NCI-H1436 (cell line): ENCODE results near the gene HMGXB4.

Experiments used
- DNase-seq: peaks from one replicate; lab custom pipeline; 2025; lab: John Stamatoyannopoulos, UW

Gene HMGXB4

GRCh38 chr22:35310556-35311550, 53.6 kb downstream of the HMGXB4 start:
- no peak for DNase-seq

- no peak for DNase-seq
Measured at GRCh38 chr22:35311551-35311999, 54.3 kb downstream of the HMGXB4 start.

DNA sequence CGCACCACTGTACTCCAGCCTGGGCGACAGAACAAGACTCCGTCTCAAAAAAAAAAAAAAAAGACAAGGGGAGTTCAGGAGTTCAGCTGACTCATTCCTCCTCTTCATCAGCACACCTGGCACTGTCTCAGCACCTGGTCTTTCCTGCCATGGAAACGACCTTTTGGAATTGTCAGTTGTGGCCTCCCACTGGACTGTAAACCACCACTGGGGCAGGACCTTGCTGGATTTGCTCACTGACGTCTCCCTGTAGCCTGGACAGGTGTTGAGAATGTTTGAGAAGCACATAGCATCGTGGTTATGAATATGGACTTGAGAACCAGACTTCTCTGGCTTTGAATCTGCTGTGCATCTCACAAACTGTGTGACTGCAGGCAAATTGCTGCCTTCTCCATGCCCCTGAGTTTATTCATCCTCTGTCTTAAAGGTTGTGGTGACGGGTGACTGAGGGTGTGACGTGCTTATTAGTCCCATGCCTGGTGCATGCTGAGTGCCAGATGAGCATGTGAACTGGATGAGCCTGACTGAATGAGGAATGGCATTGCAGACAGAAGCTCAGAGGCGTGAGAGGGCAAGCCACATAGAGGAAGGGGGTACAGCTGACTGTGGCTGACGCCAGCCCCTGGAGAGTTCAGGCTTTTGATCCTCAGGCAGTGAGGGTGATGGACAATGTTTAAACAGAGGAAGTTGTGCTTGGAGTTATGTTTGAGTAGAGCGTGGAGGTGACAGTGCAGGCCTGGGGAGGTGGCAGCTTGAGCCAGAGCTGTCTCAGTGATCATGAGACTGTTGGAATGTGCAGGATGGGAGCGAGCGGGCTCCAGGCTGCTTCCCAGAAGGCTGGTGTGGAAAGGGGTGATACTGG, 55.1 kb downstream of the HMGXB4 start:
- no peak for DNase-seq

DNA sequence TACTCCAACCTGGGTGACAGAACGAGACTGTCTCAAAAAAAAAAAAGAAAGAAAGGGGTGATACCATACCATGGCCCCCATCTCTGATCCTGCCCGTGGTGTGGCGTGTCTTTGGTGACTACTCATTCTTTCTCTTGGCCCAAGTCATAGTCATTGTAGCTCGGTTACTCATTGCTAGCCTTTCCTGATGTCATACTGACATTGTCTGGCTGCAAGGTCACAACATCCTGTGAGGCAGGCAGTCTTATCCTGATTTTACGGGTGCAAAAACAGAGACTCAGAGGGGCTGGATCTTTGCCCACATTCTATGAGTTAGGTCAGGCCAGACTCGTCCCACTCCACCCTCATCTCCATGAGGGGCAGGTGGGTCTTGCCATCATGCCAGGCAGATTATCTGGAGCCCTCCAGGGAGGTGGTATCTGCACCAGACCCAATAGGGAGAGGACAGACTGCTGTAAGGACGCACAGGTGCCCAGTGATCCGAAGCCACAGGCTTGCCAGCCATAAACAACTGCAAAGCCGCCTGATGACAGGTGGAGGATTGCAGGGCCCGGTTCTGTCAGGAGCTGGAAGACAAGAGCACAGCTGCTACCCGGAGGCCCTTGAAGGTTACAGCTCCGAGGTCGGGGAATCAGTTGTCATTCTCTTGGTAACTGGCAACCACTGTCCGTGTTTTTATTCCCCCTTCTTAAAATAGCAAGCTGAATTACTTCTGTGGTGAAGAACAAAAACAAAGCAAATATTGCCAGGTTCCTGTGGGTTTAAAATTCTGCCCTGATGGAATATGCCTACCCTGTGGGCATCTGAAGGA, 56.2 kb downstream of the HMGXB4 start:
- DNase-seq, result no peak

DNA sequence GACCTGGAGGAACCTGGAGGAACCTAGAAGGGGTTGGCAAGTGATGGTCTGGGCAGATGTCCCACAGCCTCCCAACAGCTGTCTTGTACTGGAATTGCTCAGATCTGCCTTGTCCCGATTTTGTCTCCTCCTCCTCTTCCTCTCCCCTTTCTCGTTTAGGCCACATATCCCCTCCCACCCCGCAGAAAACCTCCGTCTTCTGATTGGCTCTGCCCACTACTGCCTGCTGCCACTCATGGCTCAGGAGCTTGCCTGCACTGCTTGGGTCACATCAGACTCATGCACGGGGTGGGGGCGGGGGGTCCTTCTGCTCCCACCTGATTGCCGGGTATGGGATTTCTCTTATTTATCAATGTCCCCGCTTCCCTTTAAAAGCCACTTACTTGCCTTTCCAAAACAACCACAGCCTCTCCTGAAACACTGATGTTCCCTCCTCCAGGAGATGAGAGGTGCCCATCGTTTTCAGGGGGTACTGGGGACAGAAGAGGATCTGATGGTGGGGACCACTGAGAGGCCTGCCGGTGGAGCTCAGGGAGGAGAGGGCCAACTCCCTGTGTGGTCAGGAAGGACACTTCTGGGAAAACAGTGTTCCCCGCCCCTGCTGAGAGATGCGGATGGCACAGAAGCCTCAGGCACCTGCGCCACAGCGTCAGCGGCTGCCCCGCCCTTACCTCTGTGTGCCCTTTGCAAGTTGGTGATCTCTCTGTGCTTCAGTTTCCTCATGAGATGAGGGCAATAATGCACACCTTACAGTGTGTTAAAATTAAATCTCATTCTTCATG, 57.1 kb downstream of the HMGXB4 start:
- no peak for DNase-seq

DNA sequence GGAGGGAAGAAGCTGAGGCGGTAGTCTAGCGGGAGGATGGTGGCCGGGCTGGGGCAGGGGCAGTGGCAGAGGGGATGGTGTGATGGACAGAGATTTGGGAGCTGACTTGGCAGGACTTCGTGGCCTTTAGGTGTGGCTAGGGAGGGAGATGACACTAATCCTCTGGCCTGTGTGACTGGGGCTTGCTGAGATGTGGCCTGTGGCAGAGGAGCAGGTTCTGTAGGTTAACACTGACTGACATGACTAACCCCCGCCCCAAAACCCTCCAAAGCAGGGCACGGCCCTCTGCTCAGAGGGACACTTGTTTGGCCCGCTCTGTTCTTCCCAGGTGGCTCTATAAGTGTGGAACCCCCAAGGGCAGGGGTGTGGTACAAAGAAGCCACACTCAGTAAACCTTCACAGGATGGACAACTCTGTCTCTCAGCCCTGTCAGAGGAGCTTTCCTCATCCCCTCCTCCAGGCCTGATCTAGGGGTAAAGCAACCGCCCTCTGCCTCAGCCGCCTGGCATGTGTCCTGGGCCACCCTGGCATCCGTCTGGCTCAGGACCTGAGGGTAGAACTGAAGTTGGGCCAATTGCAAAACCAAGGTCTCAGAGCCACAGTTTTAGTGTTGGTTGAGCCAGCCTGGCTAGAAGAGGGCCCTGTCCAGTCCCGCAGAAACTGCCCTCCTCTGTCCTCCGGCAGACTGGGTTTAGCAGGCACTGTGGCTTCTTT, 58.0 kb downstream of the HMGXB4 start:
- no peak for DNase-seq

DNA sequence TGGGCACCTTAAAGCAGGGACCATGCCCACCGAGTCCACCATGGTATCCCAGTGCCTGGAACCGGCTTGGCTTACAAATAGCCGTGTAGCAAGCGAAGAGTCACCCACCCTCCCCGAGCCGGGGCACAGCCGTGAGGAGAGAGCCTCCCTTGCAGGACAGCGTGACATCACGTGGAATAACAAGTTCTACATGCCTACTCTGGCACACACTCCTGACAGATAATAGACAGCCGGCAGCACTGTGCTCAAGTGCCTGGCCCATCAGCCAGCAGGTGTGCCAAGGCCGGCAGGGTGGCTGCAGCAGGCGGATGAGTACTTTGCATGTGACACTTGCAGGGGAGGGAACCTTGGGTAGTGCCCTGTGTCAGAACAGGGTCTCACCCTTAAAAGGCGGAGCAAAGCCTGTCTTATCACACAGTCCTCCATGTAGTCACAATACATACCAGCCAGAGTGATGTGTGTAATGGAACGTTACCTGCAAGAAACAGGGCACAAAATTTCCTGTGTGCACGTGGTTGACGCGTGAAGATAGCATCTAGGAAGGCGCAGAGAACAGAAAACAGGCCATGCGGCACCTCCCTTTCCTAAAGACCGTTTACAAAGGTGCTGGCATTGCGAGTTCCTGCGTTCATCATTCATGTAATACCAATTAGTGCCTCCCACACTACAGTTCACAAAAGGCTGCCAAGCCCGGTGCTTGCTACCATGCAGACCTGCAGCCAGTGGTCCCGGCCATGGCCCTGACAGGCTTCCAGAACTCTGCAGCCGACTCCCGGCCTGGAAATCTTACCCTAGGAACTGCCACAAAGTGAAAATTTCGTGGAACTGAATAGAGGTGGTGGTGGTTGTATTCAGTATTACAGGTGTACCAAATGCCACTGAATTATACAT, 58.8 kb downstream of the HMGXB4 start:
- DNase-seq, result peak; percentile 15

DNA sequence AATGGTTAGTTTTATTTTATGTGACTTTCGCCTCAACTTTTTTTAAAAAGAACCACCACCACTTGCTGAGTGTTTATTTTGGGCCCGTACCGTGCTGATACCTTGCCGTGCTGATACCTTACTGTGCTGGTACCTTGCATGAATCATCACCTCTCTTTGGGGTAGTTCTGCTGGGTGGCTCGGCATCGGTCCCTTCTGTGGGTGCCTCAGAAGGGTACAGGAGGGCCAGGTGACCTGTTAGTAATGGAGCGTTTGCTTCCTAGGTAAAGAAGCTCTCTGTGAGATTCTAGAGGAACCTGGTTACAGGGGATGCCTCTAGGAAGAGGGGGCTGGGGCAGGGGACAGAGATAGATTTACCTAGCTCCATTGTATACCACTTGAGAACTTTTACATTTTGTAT, 59.5 kb downstream of the HMGXB4 start:
- no peak for DNase-seq

- no peak for DNase-seq
Measured at GRCh38 chr22:35317680-35318290, 60.5 kb downstream of the HMGXB4 start.

- DNase-seq, result no peak
Measured at GRCh38 chr22:35318346-35319215, 61.3 kb downstream of the HMGXB4 start.

GRCh38 chr22:35319244-35319985, 62.1 kb downstream of the HMGXB4 start:
- DNase-seq, result no peak

- no peak for DNase-seq
Measured at GRCh38 chr22:35322126-35322525, 64.8 kb downstream of the HMGXB4 start.

- DNase-seq, result no peak
Measured at GRCh38 chr22:35322893-35323292, 65.6 kb downstream of the HMGXB4 start.

GRCh38 chr22:35323305-35323704, 66.0 kb downstream of the HMGXB4 start:
- DNase-seq, result no peak

DNA sequence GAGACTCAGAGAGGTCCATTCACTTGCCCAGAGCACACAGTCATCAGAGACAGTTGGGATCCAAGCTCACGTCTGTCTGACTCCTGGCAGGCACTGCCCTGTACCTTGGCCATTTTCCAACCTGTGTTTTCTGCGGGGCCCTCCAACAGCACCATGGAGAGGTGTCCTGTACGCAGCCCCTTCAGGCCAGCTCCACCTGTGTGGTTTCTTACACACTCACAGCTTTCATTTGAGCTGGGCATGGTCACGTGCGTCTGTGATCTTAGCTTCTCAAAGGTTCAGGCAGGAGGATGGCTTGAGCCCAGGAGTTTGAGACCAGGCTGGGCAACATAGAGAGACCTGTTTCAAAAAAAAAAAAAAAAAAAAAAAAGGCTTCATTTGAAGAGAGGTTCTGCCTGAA, 66.8 kb downstream of the HMGXB4 start:
- DNase-seq, result no peak

- DNase-seq, result no peak
Measured at GRCh38 chr22:35324762-35325161, 67.5 kb downstream of the HMGXB4 start.

DNA sequence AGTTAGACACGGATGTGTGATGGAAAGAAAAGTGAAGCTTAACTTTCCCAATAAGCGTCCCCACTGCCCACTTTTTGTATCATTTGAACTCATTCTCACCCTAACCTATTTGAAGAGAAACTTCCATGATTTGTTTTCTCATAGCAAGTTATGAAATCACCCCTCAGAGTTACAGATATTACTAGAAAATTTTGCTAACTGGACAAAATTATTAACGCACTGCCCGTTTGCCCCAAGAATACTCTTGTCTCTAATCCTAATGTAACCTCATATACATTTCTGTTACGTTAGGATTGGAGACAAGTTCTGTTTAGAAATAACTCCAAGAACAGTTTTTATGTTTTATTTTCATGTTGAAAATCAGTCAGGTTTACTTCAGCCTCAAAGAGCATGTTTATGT, 67.9 kb downstream of the HMGXB4 start:
- DNase-seq, result no peak
